IMR-90 (cell line): ENCODE data around the gene MED17. TPM values are rescaled to one million over a fixed set of nuclear protein-coding genes. Genes with fewer than 3 reads are reported as not detected.

ENCODE experiments used
- ATAC-seq: fragments of 200-7000 bp; cut with Tn5 transposase; 2 replicates; pipeline ENCODE4 v1.9.1; 2020; ENCODE audit warnings: low read depth, mild to moderate bottlenecking, moderate library complexity
- BruUV-seq: library from RNA; stranded (reverse); fragments of 400-500 nt; replicated peaks from 2 replicates; lab custom pipeline; 2021; lab: Mats Ljungman, UMichigan
- CTCF ChIA-PET: fragments of 300-600 bp; formaldehyde crosslinking; extraction: SDS; loops from one replicate; lab custom pipeline; 2021; ENCODE audit warnings: antibody characterized with exemption; lab: Yijun Ruan, JAX
- POLR2A ChIA-PET: fragments of 300-600 bp; sonication (Branson Sonifier 250); formaldehyde crosslinking; loops from one replicate; lab custom pipeline; 2022; ENCODE audit warnings: antibody characterized with exemption; ENCODE audit not compliant: unreplicated experiment; lab: Charles Lee
- DNase-seq: peaks from one replicate; pipeline ENCODE4 v3.0.0; 2013
- H2AFZ ChIP-seq: replicated peaks from 2 replicates; pipeline ENCODE3; 2013; ENCODE audit warnings: low read length, mild to moderate bottlenecking; ENCODE audit not compliant: poor library complexity
- H2AK5ac ChIP-seq: 2 replicates; pipeline ENCODE4 v1.6.1; 2013; ENCODE audit warnings: low read depth, low read length, inconsistent platforms
- H2AK9ac ChIP-seq: replicated peaks from 2 replicates; pipeline ENCODE3; 2013; ENCODE audit warnings: mild to moderate bottlenecking, low read depth, low read length, moderate library complexity; ENCODE audit not compliant: poor library complexity
- H2BK120ac ChIP-seq: 2 replicates; pipeline ENCODE4 v1.6.1; 2013; ENCODE audit warnings: low read depth, low read length, inconsistent platforms
- H2BK15ac ChIP-seq: 3 replicates; pipeline ENCODE4 v1.6.1; 2013; ENCODE audit warnings: low read depth, low read length, inconsistent platforms
- H2BK20ac ChIP-seq: 2 replicates; pipeline ENCODE4 v1.6.1; 2013; ENCODE audit warnings: low read depth, mild to moderate bottlenecking, inconsistent platforms, low read length, moderate library complexity
- H2BK5ac ChIP-seq: 2 replicates; pipeline ENCODE4 v1.6.1; 2013; ENCODE audit warnings: mild to moderate bottlenecking, low read depth, low read length, inconsistent platforms; ENCODE audit not compliant: poor library complexity, severe bottlenecking
- H3K14ac ChIP-seq: replicated peaks from 2 replicates; pipeline ENCODE4 v1.6.1; 2013; ENCODE audit warnings: low read depth, low read length, inconsistent platforms
- H3K18ac ChIP-seq: 2 replicates; pipeline ENCODE4 v1.6.1; 2013; ENCODE audit warnings: low read depth, low read length, control low read depth
- H3K23ac ChIP-seq: 2 replicates; pipeline ENCODE4 v1.6.1; 2013; ENCODE audit warnings: low read depth, low read length, inconsistent platforms
- H3K27ac ChIP-seq: 2 replicates; pipeline ENCODE4 v1.5.1; 2013; ENCODE audit warnings: mild to moderate bottlenecking, control low read depth, low read length; ENCODE audit not compliant: insufficient read depth
- H3K27me3 ChIP-seq: 2 replicates; pipeline ENCODE4 v1.6.1; 2013; ENCODE audit warnings: low read length; ENCODE audit not compliant: control insufficient read depth, insufficient read depth
- H3K36me3 ChIP-seq: 2 replicates; pipeline ENCODE4 v1.6.1; 2013; ENCODE audit warnings: low read length, mixed read lengths; ENCODE audit not compliant: control insufficient read depth, insufficient read depth
- H3K4ac ChIP-seq: 2 replicates; pipeline ENCODE4 v1.6.1; 2013; ENCODE audit warnings: low read depth, low read length, inconsistent platforms
- H3K4me1 ChIP-seq: 2 replicates; pipeline ENCODE4 v1.6.1; 2013; ENCODE audit warnings: low read length, mixed read lengths; ENCODE audit not compliant: control insufficient read depth, insufficient read depth
- H3K4me2 ChIP-seq: 2 replicates; pipeline ENCODE4 v1.6.1; 2013; ENCODE audit warnings: low read depth, mild to moderate bottlenecking, control low read depth, low read length, moderate library complexity
- H3K4me3 ChIP-seq: 2 replicates; pipeline ENCODE4 v1.5.1; 2013; ENCODE audit warnings: low read depth, mild to moderate bottlenecking, control low read depth, low read length, moderate library complexity; ENCODE audit not compliant: insufficient read depth
- H3K56ac ChIP-seq: 2 replicates; pipeline ENCODE4 v1.6.1; 2013; ENCODE audit warnings: low read length, inconsistent platforms; ENCODE audit not compliant: insufficient read depth; ENCODE audit errors: extremely low read depth
- H3K79me1 ChIP-seq, 2 experiments: 2 replicates each; pipeline ENCODE4 v1.6.1; 2013; ENCODE audit warnings: low read length in 2 of 2, inconsistent platforms in 1 of 2, low read depth in 1 of 2
- H3K9ac ChIP-seq: 2 replicates; pipeline ENCODE4 v1.6.1; 2013; ENCODE audit warnings: low read depth, low read length, control low read depth
- H3K9me1 ChIP-seq: 2 replicates; pipeline ENCODE4 v1.6.1; 2013; ENCODE audit warnings: low read length, inconsistent platforms; ENCODE audit not compliant: insufficient read depth
- H3K9me3 ChIP-seq: 2 replicates; pipeline ENCODE4 v1.6.1; 2013; ENCODE audit warnings: low read length; ENCODE audit not compliant: control insufficient read depth, insufficient read depth
- H4K20me1 ChIP-seq: 2 replicates; pipeline ENCODE4 v1.6.1; 2013; ENCODE audit warnings: low read length, inconsistent platforms; ENCODE audit not compliant: insufficient read depth
- H4K5ac ChIP-seq: 2 replicates; pipeline ENCODE4 v1.6.1; 2013; ENCODE audit warnings: mild to moderate bottlenecking, low read depth, low read length, control low read depth
- H4K8ac ChIP-seq, 2 experiments: 2 replicates each; pipeline ENCODE4 v1.6.1; 2013; ENCODE audit warnings: low read depth in 2 of 2, low read length in 2 of 2, control low read depth in 1 of 2, inconsistent platforms in 1 of 2
- H4K91ac ChIP-seq: 2 replicates; pipeline ENCODE4 v1.6.1; 2013; ENCODE audit warnings: low read depth, low read length, inconsistent platforms; ENCODE audit not compliant: insufficient read depth
- FOS ChIP-seq: fragments of 150-350 bp; IDR thresholded peaks from 2 replicates; pipeline ENCODE4 v1.6.1; 2016; ENCODE audit warnings: low read depth, low read length
- NFE2L2 ChIP-seq: fragments of 150-350 bp; IDR thresholded peaks from 2 replicates; pipeline ENCODE4 v1.6.1; 2016; ENCODE audit warnings: low read depth, mild to moderate bottlenecking, low read length
- POLR2A ChIP-seq: IDR thresholded peaks from 2 replicates; pipeline ENCODE4 v1.6.1; 2012; ENCODE audit warnings: mild to moderate bottlenecking, low read depth, low read length
- RAD21 ChIP-seq: IDR thresholded peaks from 2 replicates; pipeline ENCODE4 v1.6.1; 2012; ENCODE audit warnings: low read length, improper control_type of control experiment
- RCOR1 ChIP-seq: IDR thresholded peaks from 2 replicates; pipeline ENCODE4 v1.6.1; 2012; ENCODE audit warnings: mild to moderate bottlenecking, low read length, improper control_type of control experiment; ENCODE audit not compliant: insufficient replicate concordance
- WGBS, 2 experiments: methylation state at CpG; one replicate each; pipeline versions ENCODE4 v1.1.5 to v1.1.7; 2013; ENCODE audit warnings: missing lambda C conversion rate in 2 of 2; ENCODE audit not compliant: insufficient read length in 1 of 2; ENCODE audit errors: extremely low coverage in 2 of 2; 5-methylcytosine and 5-hydroxymethylcytosine counted together
- dilution Hi-C: fragments of 300-500 bp; cut with HindIII; formaldehyde crosslinking; loops from one replicate; pipeline ENCODE4 v1.14.3; 2018; ENCODE audit warnings: low sequenced_read_pairs; ENCODE audit not compliant: unreplicated experiment
- in situ Hi-C: fragments of 300-500 bp; cut with MboI; formaldehyde crosslinking; loops from 3 replicates; pipeline ENCODE4 v1.14.3; 2019; ENCODE audit warnings: low sequenced_read_pairs, inconsistent platforms, mixed read lengths
- intact Hi-C: fragments of 100-400 bp; cut with micrococcal nuclease; formaldehyde crosslinking; loops from 2 replicates; pipeline ENCODE4 v1.10.0; 2022
- polyA plus RNA-seq, 3 experiments: library from polyadenylated mRNA; depleted of rRNA; stranded (reverse); fragments of >200 nt; gene quantifications; 2 replicates each; pipeline ENCODE4 v1.2.3, GENCODE V29; 2012; ENCODE audit warnings: low replicate concordance in 1 of 3
- total RNA-seq: library from RNA; depleted of rRNA; stranded (reverse); fragments of >200 nt; gene quantifications from 2 replicates; pipeline ENCODE4 v1.2.3, GENCODE V29; 2012

The MED17 gene
- total and polyA plus RNA-seq, 2 of the 4 experiments (the other 2 are of a cell fraction): 20.0 to 23.3 TPM

- Histone ChIP-seq H3K56ac (no peak overlapping the region), H3K9ac (no peak overlapping the region), H3K18ac (peak overlapping the region; percentile 96), H2AFZ (peak overlapping the region; percentile 90), H3K79me1 (no peaks in the 10 kb centered on the region), H3K4me1 (peaks cover 11% of the 10 kb centered on the region), H2BK20ac (peak overlapping the region; percentile 90), H3K4me3 (no peak overlapping the region), H3K4me2 (peak overlapping the region; percentile 75), H3K23ac (no peak overlapping the region), H2BK5ac (peak overlapping the region; percentile 50), H2AK9ac (peak overlapping the region; percentile 87), H3K36me3 (no peaks in the 10 kb centered on the region), H2BK15ac (peak overlapping the region; percentile 79; the same call in 1 of the 3 replicates), H2BK120ac (peak overlapping the region; percentile 95), H4K20me1 (no peaks in the 10 kb centered on the region), H3K27ac (peak overlapping the region; percentile 85), H3K9me1 (peaks cover 7% of the 10 kb centered on the region; the same call in 1 of the 2 replicates), H4K91ac (peak overlapping the region; percentile 77), H3K27me3 (no peaks in the 10 kb centered on the region), H4K5ac (peak overlapping the region; percentile 96), H2AK5ac (peak overlapping the region; percentile 82; the same call in 1 of the 2 replicates), H3K9me3 (no peaks in the 10 kb centered on the region), H3K14ac (peak overlapping the region; percentile 95), H3K4ac (peak overlapping the region; percentile 88), H4K8ac (peak overlapping the region; percentile 44 to 88; a peak in 3 of 4 replicates)
- in situ Hi-C loops (no loop called here), intact Hi-C loops (no loop called here), dilution Hi-C loops (no loop called here)
- no TSS peak for BruUV-seq
- no CpG with 5 or more reads among the region's 2 CpGs for WGBS, 2 experiments
- CTCF ChIA-PET: interaction anchor here (0.6 kb wide), 1 partner anchor 1108 kb away, joined by 3 read pairs; no protein-coding TSS in a partner anchor
- peak; percentile 71 for ATAC-seq
- TF ChIP-seq RCOR1 (no peak), FOS (no peak), RAD21 (no peak), POLR2A (no peak), NFE2L2 (no peak)
- POLR2A ChIA-PET: no interaction called here
- DNase-seq: peak; percentile 64
Measured at GRCh38 chr11:93846411-93846810, 62.3 kb downstream of the MED17 start.
